Trophoblast cell (in vitro differentiated cells and primary cell): Measurements from ENCODE around the gene FHIT.

Source experiments
- DNase-seq, 2 donors: peaks; one replicate each; pipeline ENCODE4 v3.0.0-alpha.2; 2016
- H2AFZ ChIP-seq: 2 replicates; pipeline ENCODE4 v1.6.1; 2013; ENCODE audit warnings: low read length, moderate library complexity, mild to moderate bottlenecking; ENCODE audit not compliant: insufficient read depth, poor library complexity
- H2AK5ac ChIP-seq: 2 replicates; pipeline ENCODE4 v1.6.1; 2013; ENCODE audit warnings: mild to moderate bottlenecking, low read length
- H2BK120ac ChIP-seq: 2 replicates; pipeline ENCODE4 v1.6.1; 2013; ENCODE audit warnings: low read length, mild to moderate bottlenecking, moderate library complexity; ENCODE audit not compliant: insufficient read depth, poor library complexity
- H2BK12ac ChIP-seq: 2 replicates; pipeline ENCODE4 v1.6.1; 2013; ENCODE audit warnings: mild to moderate bottlenecking, low read length, moderate library complexity
- H2BK5ac ChIP-seq: 2 replicates; pipeline ENCODE4 v1.6.1; 2013; ENCODE audit warnings: low read length, low read depth, moderate library complexity, mild to moderate bottlenecking; ENCODE audit not compliant: poor library complexity
- H3K14ac ChIP-seq: 2 replicates; pipeline ENCODE4 v1.6.1; 2013; ENCODE audit warnings: mild to moderate bottlenecking, low read length
- H3K18ac ChIP-seq: 2 replicates; pipeline ENCODE4 v1.6.1; 2013; ENCODE audit warnings: mild to moderate bottlenecking, low read length
- H3K23ac ChIP-seq: 2 replicates; pipeline ENCODE4 v1.6.1; 2013; ENCODE audit warnings: low read length
- H3K27ac ChIP-seq: 2 replicates; pipeline ENCODE4 v1.5.1; 2013; ENCODE audit warnings: low read depth, mild to moderate bottlenecking, inconsistent platforms, low read length, moderate library complexity
- H3K27me3 ChIP-seq: 2 replicates; pipeline ENCODE4 v1.6.1; 2013; ENCODE audit warnings: inconsistent platforms, mild to moderate bottlenecking, low read length, moderate library complexity; ENCODE audit not compliant: insufficient read depth
- H3K36me3 ChIP-seq, 2 experiments: 1 replicate in 1 of 2; 2 replicates in 1 of 2; pipeline ENCODE4 v1.6.1; 2013; ENCODE audit warnings: low read length in 2 of 2, mild to moderate bottlenecking in 2 of 2, moderate library complexity in 1 of 2; ENCODE audit not compliant: insufficient read depth in 2 of 2, control insufficient read depth in 1 of 2
- H3K4ac ChIP-seq: 2 replicates; pipeline ENCODE4 v1.6.1; 2013; ENCODE audit warnings: low read depth, mild to moderate bottlenecking, low read length, moderate library complexity
- H3K4me1 ChIP-seq, 2 experiments: 1 replicate in 1 of 2; 2 replicates in 1 of 2; pipeline ENCODE4 v1.6.1; 2013; ENCODE audit warnings: low read length in 2 of 2, mild to moderate bottlenecking in 2 of 2, moderate library complexity in 1 of 2; ENCODE audit not compliant: insufficient read depth in 2 of 2, control insufficient read depth in 1 of 2
- H3K4me2 ChIP-seq: 2 replicates; pipeline ENCODE4 v1.6.1; 2013; ENCODE audit warnings: inconsistent platforms, mild to moderate bottlenecking, low read length, moderate library complexity
- H3K4me3 ChIP-seq: 2 replicates; pipeline ENCODE4 v1.5.1; 2013; ENCODE audit warnings: mild to moderate bottlenecking, low read depth, low read length, inconsistent platforms
- H3K79me1 ChIP-seq: one replicate; pipeline ENCODE4 v1.6.1; 2013; ENCODE audit warnings: low read length
- H3K79me2 ChIP-seq: 2 replicates; pipeline ENCODE4 v1.6.1; 2013; ENCODE audit warnings: low read length, mild to moderate bottlenecking; ENCODE audit not compliant: control insufficient read depth, insufficient read depth, poor library complexity
- H3K9ac ChIP-seq: 2 replicates; pipeline ENCODE4 v1.6.1; 2013; ENCODE audit warnings: mild to moderate bottlenecking, low read length
- H3K9me3 ChIP-seq: 2 replicates; pipeline ENCODE4 v1.6.1; 2013; ENCODE audit warnings: low read depth, mild to moderate bottlenecking, control low read depth, inconsistent platforms, low read length; ENCODE audit not compliant: insufficient read depth
- H4K12ac ChIP-seq: 2 replicates; pipeline ENCODE4 v1.6.1; 2013; ENCODE audit warnings: low read depth, mild to moderate bottlenecking, low read length, moderate library complexity
- H4K8ac ChIP-seq: 2 replicates; pipeline ENCODE4 v1.6.1; 2013; ENCODE audit warnings: low read depth, mild to moderate bottlenecking, low read length, moderate library complexity
- H4K91ac ChIP-seq: one replicate; pipeline ENCODE4 v1.6.1; 2013; ENCODE audit warnings: low read depth, mild to moderate bottlenecking, low read length, moderate library complexity
- WGBS: extraction: QIAGEN DNeasy Blood & Tissue Kit; methylation state at CpG from one replicate; pipeline ENCODE4 v1.1.7; 2013; ENCODE audit warnings: missing lambda C conversion rate; ENCODE audit not compliant: insufficient read length, insufficient coverage; ENCODE audit errors: extremely low coverage; 5-methylcytosine and 5-hydroxymethylcytosine counted together

FHIT gene

GRCh38 chr3:60269829-60270266 lies 981.4 kb downstream of the FHIT start:
- H3K18ac ChIP-seq, result no peak overlapping the region
- no peak overlapping the region for H2AFZ ChIP-seq
- no peak overlapping the region for H3K4ac ChIP-seq
- no peak overlapping the region for H3K4me3 ChIP-seq
- DNase-seq, result no peak
- H3K4me2 ChIP-seq, result no peak overlapping the region
- H4K8ac ChIP-seq, result no peak overlapping the region
- no peaks in the 10 kb centered on the region for H3K79me1 ChIP-seq
- no peaks in the 10 kb centered on the region for H3K36me3 ChIP-seq
- H3K27ac ChIP-seq, result no peak overlapping the region
- no peaks in the 10 kb centered on the region for H3K9me3 ChIP-seq
- H3K27me3 ChIP-seq, result no peaks in the 10 kb centered on the region
- no peak overlapping the region for H2BK12ac ChIP-seq
- no peak overlapping the region for H4K91ac ChIP-seq
- no peak overlapping the region for H4K12ac ChIP-seq
- no peak overlapping the region for H3K9ac ChIP-seq
- no peak overlapping the region for H2AK5ac ChIP-seq
- no peaks in the 10 kb centered on the region for H3K4me1 ChIP-seq
- H3K79me2 ChIP-seq, result no peaks in the 10 kb centered on the region
- WGBS, result no CpG with 5 or more reads among the region's 7 CpGs
- no peak overlapping the region for H2BK120ac ChIP-seq
- no peak overlapping the region for H2BK5ac ChIP-seq
- H3K23ac ChIP-seq, result no peak overlapping the region
- H3K14ac ChIP-seq, result no peak overlapping the region

GRCh38 chr3:60269377-60269776 lies 981.9 kb downstream of the FHIT start:
- no peak overlapping the region for H3K27ac ChIP-seq
- H2BK12ac ChIP-seq, result no peak overlapping the region
- WGBS, result no CpG with 5 or more reads among the region's 1 CpG
- no peak overlapping the region for H2BK5ac ChIP-seq
- H3K9me3 ChIP-seq, result no peaks in the 10 kb centered on the region
- no peak overlapping the region for H2BK120ac ChIP-seq
- peak; percentile 71 to 97 for DNase-seq
- H3K18ac ChIP-seq, result no peak overlapping the region
- H3K27me3 ChIP-seq, result no peaks in the 10 kb centered on the region
- H4K8ac ChIP-seq, result no peak overlapping the region
- H4K91ac ChIP-seq, result no peak overlapping the region
- no peaks in the 10 kb centered on the region for H3K79me2 ChIP-seq
- no peaks in the 10 kb centered on the region for H3K36me3 ChIP-seq
- H3K14ac ChIP-seq, result no peak overlapping the region
- H3K4me3 ChIP-seq, result no peak overlapping the region
- H3K4me2 ChIP-seq, result no peak overlapping the region
- no peak overlapping the region for H3K23ac ChIP-seq
- H4K12ac ChIP-seq, result no peak overlapping the region
- no peak overlapping the region for H3K9ac ChIP-seq
- H3K4me1 ChIP-seq, result no peaks in the 10 kb centered on the region
- H3K4ac ChIP-seq, result no peak overlapping the region
- H2AK5ac ChIP-seq, result no peak overlapping the region
- no peak overlapping the region for H2AFZ ChIP-seq
- H3K79me1 ChIP-seq, result no peaks in the 10 kb centered on the region

- no peak overlapping the region for H4K8ac ChIP-seq
- H4K91ac ChIP-seq, result no peak overlapping the region
- no peak overlapping the region for H3K4me2 ChIP-seq
- no CpG with 5 or more reads among the region's 2 CpGs for WGBS
- no peak overlapping the region for H2AFZ ChIP-seq
- H3K14ac ChIP-seq, result no peak overlapping the region
- no peak overlapping the region for H3K27ac ChIP-seq
- no peak overlapping the region for H4K12ac ChIP-seq
- no peaks in the 10 kb centered on the region for H3K79me2 ChIP-seq
- H3K4ac ChIP-seq, result no peak overlapping the region
- H2BK5ac ChIP-seq, result no peak overlapping the region
- no peaks in the 10 kb centered on the region for H3K79me1 ChIP-seq
- H2BK120ac ChIP-seq, result no peak overlapping the region
- no peak overlapping the region for H3K23ac ChIP-seq
- no peak overlapping the region for H3K18ac ChIP-seq
- no peaks in the 10 kb centered on the region for H3K27me3 ChIP-seq
- H3K4me3 ChIP-seq, result no peak overlapping the region
- H3K9me3 ChIP-seq, result no peaks in the 10 kb centered on the region
- H2BK12ac ChIP-seq, result no peak overlapping the region
- no peaks in the 10 kb centered on the region for H3K36me3 ChIP-seq
- no peaks in the 10 kb centered on the region for H3K4me1 ChIP-seq
- no peak for DNase-seq
- no peak overlapping the region for H2AK5ac ChIP-seq
- H3K9ac ChIP-seq, result no peak overlapping the region
Measured at GRCh38 chr3:60268123-60268522, 983.1 kb downstream of the FHIT start.

GRCh38 chr3:60266444-60266843 lies 984.8 kb downstream of the FHIT start:
- WGBS, result no CpG with 5 or more reads among the region's 2 CpGs
- no peak overlapping the region for H2BK120ac ChIP-seq
- no peak overlapping the region for H3K4me3 ChIP-seq
- H2AK5ac ChIP-seq, result no peak overlapping the region
- no peaks in the 10 kb centered on the region for H3K79me2 ChIP-seq
- no peak overlapping the region for H3K23ac ChIP-seq
- H3K18ac ChIP-seq, result no peak overlapping the region
- H3K79me1 ChIP-seq, result no peaks in the 10 kb centered on the region
- H3K9me3 ChIP-seq, result no peaks in the 10 kb centered on the region
- peak overlapping the region; percentile 34 for H3K9ac ChIP-seq
- H2BK5ac ChIP-seq, result no peak overlapping the region
- no peaks in the 10 kb centered on the region for H3K4me1 ChIP-seq
- no peak overlapping the region for H3K4me2 ChIP-seq
- H4K12ac ChIP-seq, result no peak overlapping the region
- DNase-seq, result no peak
- no peaks in the 10 kb centered on the region for H3K36me3 ChIP-seq
- H4K8ac ChIP-seq, result no peak overlapping the region
- H3K14ac ChIP-seq, result no peak overlapping the region
- no peak overlapping the region for H3K4ac ChIP-seq
- H3K27ac ChIP-seq, result no peak overlapping the region
- no peak overlapping the region for H2AFZ ChIP-seq
- no peaks in the 10 kb centered on the region for H3K27me3 ChIP-seq
- no peak overlapping the region for H2BK12ac ChIP-seq
- no peak overlapping the region for H4K91ac ChIP-seq
